ENCODE measurements around the gene ITGAL. TPM values are rescaled to one million over a fixed set of nuclear protein-coding genes. Genes with fewer than 3 reads are reported as not detected.

Gene ITGAL
- total and polyA plus RNA-seq, 2 of the 13 experiments (the other 11 are each of a cell fraction or from before 2014, with no cell fraction given), result 0.86 to 1.2 TPM

DNA sequence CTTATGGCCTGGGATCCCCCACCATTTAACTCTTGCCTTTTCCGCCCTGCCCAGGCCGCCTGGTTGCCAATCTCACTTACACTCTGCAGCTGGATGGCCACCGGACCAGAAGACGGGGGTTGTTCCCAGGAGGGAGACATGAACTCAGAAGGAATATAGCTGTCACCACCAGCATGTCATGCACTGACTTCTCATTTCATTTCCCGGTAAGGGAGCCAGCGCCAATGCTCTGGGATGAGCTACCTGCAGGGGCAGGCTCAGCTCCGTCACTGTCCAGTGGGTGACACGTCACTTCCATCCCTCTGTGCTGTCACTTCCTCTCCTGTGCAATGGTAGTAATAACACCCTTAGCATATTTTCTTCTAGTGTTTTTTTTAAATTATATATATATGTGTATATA, 26.7 kb downstream of the ITGAL start (continued):
- TF ChIP-seq, protein P1, sequence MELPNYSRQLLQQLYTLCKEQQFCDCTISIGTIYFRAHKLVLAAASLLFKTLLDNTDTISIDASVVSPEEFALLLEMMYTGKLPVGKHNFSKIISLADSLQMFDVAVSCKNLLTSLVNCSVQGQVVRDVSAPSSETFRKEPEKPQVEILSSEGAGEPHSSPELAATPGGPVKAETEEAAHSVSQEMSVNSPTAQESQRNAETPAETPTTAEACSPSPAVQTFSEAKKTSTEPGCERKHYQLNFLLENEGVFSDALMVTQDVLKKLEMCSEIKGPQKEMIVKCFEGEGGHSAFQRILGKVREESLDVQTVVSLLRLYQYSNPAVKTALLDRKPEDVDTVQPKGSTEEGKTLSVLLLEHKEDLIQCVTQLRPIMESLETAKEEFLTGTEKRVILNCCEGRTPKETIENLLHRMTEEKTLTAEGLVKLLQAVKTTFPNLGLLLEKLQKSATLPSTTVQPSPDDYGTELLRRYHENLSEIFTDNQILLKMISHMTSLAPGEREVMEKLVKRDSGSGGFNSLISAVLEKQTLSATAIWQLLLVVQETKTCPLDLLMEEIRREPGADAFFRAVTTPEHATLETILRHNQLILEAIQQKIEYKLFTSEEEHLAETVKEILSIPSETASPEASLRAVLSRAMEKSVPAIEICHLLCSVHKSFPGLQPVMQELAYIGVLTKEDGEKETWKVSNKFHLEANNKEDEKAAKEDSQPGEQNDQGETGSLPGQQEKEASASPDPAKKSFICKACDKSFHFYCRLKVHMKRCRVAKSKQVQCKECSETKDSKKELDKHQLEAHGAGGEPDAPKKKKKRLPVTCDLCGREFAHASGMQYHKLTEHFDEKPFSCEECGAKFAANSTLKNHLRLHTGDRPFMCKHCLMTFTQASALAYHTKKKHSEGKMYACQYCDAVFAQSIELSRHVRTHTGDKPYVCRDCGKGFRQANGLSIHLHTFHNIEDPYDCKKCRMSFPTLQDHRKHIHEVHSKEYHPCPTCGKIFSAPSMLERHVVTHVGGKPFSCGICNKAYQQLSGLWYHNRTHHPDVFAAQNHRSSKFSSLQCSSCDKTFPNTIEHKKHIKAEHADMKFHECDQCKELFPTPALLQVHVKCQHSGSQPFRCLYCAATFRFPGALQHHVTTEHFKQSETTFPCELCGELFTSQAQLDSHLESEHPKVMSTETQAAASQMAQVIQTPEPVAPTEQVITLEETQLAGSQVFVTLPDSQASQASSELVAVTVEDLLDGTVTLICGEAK (IDR thresholded peaks at IDR 0.05), result no peak
- TF ChIP-seq, protein P1 (CRISPR knock-in tag; IDR thresholded peaks at IDR 0.05), result no peak
- TF ChIP-seq, protein P2, sequence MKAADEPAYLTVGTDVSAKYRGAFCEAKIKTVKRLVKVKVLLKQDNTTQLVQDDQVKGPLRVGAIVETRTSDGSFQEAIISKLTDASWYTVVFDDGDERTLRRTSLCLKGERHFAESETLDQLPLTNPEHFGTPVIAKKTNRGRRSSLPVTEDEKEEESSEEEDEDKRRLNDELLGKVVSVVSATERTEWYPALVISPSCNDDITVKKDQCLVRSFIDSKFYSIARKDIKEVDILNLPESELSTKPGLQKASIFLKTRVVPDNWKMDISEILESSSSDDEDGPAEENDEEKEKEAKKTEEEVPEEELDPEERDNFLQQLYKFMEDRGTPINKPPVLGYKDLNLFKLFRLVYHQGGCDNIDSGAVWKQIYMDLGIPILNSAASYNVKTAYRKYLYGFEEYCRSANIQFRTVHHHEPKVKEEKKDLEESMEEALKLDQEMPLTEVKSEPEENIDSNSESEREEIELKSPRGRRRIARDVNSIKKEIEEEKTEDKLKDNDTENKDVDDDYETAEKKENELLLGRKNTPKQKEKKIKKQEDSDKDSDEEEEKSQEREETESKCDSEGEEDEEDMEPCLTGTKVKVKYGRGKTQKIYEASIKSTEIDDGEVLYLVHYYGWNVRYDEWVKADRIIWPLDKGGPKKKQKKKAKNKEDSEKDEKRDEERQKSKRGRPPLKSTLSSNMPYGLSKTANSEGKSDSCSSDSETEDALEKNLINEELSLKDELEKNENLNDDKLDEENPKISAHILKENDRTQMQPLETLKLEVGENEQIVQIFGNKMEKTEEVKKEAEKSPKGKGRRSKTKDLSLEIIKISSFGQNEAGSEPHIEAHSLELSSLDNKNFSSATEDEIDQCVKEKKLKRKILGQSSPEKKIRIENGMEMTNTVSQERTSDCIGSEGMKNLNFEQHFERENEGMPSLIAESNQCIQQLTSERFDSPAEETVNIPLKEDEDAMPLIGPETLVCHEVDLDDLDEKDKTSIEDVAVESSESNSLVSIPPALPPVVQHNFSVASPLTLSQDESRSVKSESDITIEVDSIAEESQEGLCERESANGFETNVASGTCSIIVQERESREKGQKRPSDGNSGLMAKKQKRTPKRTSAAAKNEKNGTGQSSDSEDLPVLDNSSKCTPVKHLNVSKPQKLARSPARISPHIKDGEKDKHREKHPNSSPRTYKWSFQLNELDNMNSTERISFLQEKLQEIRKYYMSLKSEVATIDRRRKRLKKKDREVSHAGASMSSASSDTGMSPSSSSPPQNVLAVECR (CRISPR knock-in tag; IDR thresholded peaks at IDR 0.05; ENCODE audit: borderline replicate concordance), result 0 out of 2 replicates have a peak, but pooled peaks have one; percentile 16
- peak; percentile 74 for TF ChIP-seq CREB1 (IDR thresholded peaks at IDR 0.05)
- peak; percentile 91 for TF ChIP-seq CREB1 (CRISPR knock-in tag; IDR thresholded peaks at IDR 0.05)
- TF ChIP-seq, protein P3, sequence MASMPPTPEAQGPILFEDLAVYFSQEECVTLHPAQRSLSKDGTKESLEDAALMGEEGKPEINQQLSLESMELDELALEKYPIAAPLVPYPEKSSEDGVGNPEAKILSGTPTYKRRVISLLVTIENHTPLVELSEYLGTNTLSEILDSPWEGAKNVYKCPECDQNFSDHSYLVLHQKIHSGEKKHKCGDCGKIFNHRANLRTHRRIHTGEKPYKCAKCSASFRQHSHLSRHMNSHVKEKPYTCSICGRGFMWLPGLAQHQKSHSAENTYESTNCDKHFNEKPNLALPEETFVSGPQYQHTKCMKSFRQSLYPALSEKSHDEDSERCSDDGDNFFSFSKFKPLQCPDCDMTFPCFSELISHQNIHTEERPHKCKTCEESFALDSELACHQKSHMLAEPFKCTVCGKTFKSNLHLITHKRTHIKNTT (CRISPR knock-in tag; IDR thresholded peaks at IDR 0.05), result no peak
- TF ChIP-seq, protein P4, sequence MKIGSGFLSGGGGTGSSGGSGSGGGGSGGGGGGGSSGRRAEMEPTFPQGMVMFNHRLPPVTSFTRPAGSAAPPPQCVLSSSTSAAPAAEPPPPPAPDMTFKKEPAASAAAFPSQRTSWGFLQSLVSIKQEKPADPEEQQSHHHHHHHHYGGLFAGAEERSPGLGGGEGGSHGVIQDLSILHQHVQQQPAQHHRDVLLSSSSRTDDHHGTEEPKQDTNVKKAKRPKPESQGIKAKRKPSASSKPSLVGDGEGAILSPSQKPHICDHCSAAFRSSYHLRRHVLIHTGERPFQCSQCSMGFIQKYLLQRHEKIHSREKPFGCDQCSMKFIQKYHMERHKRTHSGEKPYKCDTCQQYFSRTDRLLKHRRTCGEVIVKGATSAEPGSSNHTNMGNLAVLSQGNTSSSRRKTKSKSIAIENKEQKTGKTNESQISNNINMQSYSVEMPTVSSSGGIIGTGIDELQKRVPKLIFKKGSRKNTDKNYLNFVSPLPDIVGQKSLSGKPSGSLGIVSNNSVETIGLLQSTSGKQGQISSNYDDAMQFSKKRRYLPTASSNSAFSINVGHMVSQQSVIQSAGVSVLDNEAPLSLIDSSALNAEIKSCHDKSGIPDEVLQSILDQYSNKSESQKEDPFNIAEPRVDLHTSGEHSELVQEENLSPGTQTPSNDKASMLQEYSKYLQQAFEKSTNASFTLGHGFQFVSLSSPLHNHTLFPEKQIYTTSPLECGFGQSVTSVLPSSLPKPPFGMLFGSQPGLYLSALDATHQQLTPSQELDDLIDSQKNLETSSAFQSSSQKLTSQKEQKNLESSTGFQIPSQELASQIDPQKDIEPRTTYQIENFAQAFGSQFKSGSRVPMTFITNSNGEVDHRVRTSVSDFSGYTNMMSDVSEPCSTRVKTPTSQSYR (CRISPR knock-in tag; IDR thresholded peaks at IDR 0.05; ENCODE audit: borderline replicate concordance), result no peak
